T-helper 1 cell treated with Interleukin-12 subunit alpha and Interleukin-12 subunit beta and Interleukin-4 antibody, amounts not matched to agents 30 ng/mL and 1 ng/mL, for 36 hours (primary cell): ENCODE results near the gene LAMB2. TPM values are rescaled to one million over a fixed set of nuclear protein-coding genes. Genes with fewer than 3 reads are reported as not detected.

Experiments
- intact Hi-C: fragments of 100-400 bp; cut with micrococcal nuclease; formaldehyde crosslinking; loops from one replicate; pipeline ENCODE4 v1.15.1; 2024
- total RNA-seq: library from RNA; stranded (reverse); gene quantifications from 2 replicates; pipeline ENCODE4 v1.2.3, GENCODE V29; 2022

LAMB2 gene
- total RNA-seq, 1 donor from 2014 or later = not detected

- intact Hi-C loops = no loop called here
These were observed 30.0 kb upstream of the LAMB2 start for GRCh38 chr3:49162751-49163419.

GRCh38 chr3:49161808-49162530 is 29.1 kb upstream of the LAMB2 start:
- intact Hi-C loops = no loop called here

GRCh38 chr3:49161197-49161596 is 28.3 kb upstream of the LAMB2 start:
- intact Hi-C loops = no loop called here

- intact Hi-C loops = loop anchor here (1.0 kb wide), 5 partner anchors 38 to 421 kb away; partner anchors contain the start of genes QARS1, QRICH1 and USP19
These were observed 25.9 kb upstream of the LAMB2 start for GRCh38 chr3:49158792-49159191.

GRCh38 chr3:49158103-49158709 is 25.4 kb upstream of the LAMB2 start:
- intact Hi-C loops = loop anchor here (1.0 kb wide), 5 partner anchors 38 to 421 kb away; partner anchors contain the start of genes QARS1, QRICH1 and USP19

- intact Hi-C loops = loop anchor here (1.0 kb wide), 1 partner anchor 8 kb away; no protein-coding TSS in a partner anchor
These were observed 24.4 kb upstream of the LAMB2 start for GRCh38 chr3:49157289-49157688.

GRCh38 chr3:49153349-49153912 is 20.6 kb upstream of the LAMB2 start:
- intact Hi-C loops = no loop called here

- intact Hi-C loops = no loop called here
These were observed 18.8 kb upstream of the LAMB2 start for GRCh38 chr3:49151610-49152009.

GRCh38 chr3:49148159-49148558 is 15.3 kb upstream of the LAMB2 start:
- intact Hi-C loops = no loop called here

- intact Hi-C loops = no loop called here
These were observed 7.2 kb upstream of the LAMB2 start for GRCh38 chr3:49140080-49140479.

- intact Hi-C loops = no loop called here
These were observed 2.6 kb upstream of the LAMB2 start for GRCh38 chr3:49135499-49135898.

GRCh38 chr3:49134471-49135265 is 1.8 kb upstream of the LAMB2 start:
- intact Hi-C loops = no loop called here

- intact Hi-C loops = no loop called here
These were observed 539 bp upstream of the LAMB2 start for GRCh38 chr3:49133226-49133951.

- intact Hi-C loops = no loop called here
These were observed 795 bp downstream of the LAMB2 start for GRCh38 chr3:49132073-49132436.

- intact Hi-C loops = no loop called here
These were observed 1.3 kb downstream of the LAMB2 start for GRCh38 chr3:49131576-49131975.

- intact Hi-C loops = no loop called here
These were observed 1.8 kb downstream of the LAMB2 start for GRCh38 chr3:49131040-49131439.

GRCh38 chr3:49124991-49125670 is 7.7 kb downstream of the LAMB2 start:
- intact Hi-C loops = loop anchor here (5.0 kb wide), 1 partner anchor 547 kb away; the partner anchor contains the start of gene APEH

- intact Hi-C loops = loop anchor here (5.0 kb wide), 1 partner anchor 548 kb away; the partner anchor contains the start of gene APEH
These were observed 8.6 kb downstream of the LAMB2 start for GRCh38 chr3:49124203-49124602.

- intact Hi-C loops = loop anchor here (5.0 kb wide), 1 partner anchor 549 kb away; the partner anchor contains the start of gene APEH
These were observed 9.2 kb downstream of the LAMB2 start for GRCh38 chr3:49123687-49124086.
